Psoas muscle (tissue), 8 donors: Measurements from ENCODE around the gene TRIM5. TPM values are rescaled to one million over a fixed set of nuclear protein-coding genes. Genes with fewer than 3 reads are reported as not detected.
A peak's percentile ranks its signal among the peaks of the same experiment; 100 is the strongest.

Experiments used
- ATAC-seq, 4 donors: fragments of 200-7000 bp; cut with Tn5 transposase; one replicate each; pipeline ENCODE4 v1.9.1; 2020; ENCODE audit warnings: moderate library complexity in 3 of 4, mild to moderate bottlenecking in 2 of 4
- DNase-seq, 2 donors: peaks; one replicate each; pipeline ENCODE4 v3.0.0-alpha.2; 2020
- H3K27ac ChIP-seq: fragments of 200-600 bp; one replicate; pipeline ENCODE4 v1.8.0; 2022
- H3K27me3 ChIP-seq, 3 donors: fragments of 200-600 bp in 1 of 3; one replicate each; pipeline versions ENCODE4 v1.6.1 to v1.8.0; 2013 to 2022; ENCODE audit warnings: low read length in 2 of 3, mild to moderate bottlenecking in 2 of 3, moderate library complexity in 1 of 3; ENCODE audit not compliant: insufficient read depth in 3 of 3
- H3K36me3 ChIP-seq, 2 donors: fragments of 200-600 bp in 1 of 2; one replicate each; pipeline versions ENCODE4 v1.6.1 to v1.8.0; 2013 to 2022; ENCODE audit warnings: low read depth in 1 of 2, mild to moderate bottlenecking in 1 of 2, moderate library complexity in 1 of 2; ENCODE audit not compliant: insufficient read depth in 1 of 2
- H3K4me1 ChIP-seq: fragments of 200-600 bp; one replicate; pipeline ENCODE4 v1.8.0; 2022
- H3K4me3 ChIP-seq: fragments of 200-600 bp; one replicate; pipeline ENCODE4 v1.8.0; 2022; ENCODE audit warnings: mild to moderate bottlenecking
- H3K9me3 ChIP-seq: fragments of 200-600 bp; one replicate; pipeline ENCODE4 v1.8.0; 2022
- CTCF ChIP-seq: fragments of 200-600 bp; IDR thresholded peaks from one replicate; pipeline ENCODE4 v1.8.0; 2022; ENCODE audit warnings: antibody characterized with exemption
- WGBS, 3 donors: extraction: QIAGEN DNeasy Blood & Tissue Kit; methylation state at CpG; one replicate each; pipeline versions ENCODE4 v1.1.6 to v1.1.7; 2013; 5-methylcytosine and 5-hydroxymethylcytosine counted together
- intact Hi-C, 2 donors: fragments of 100-400 bp; cut with DNase I; formaldehyde crosslinking; loops; one replicate each; pipeline versions ENCODE4 v1.11.0 to v1.14.2; 2022
- long read RNA-seq, 2 donors: library from polyadenylated mRNA; unstranded; transcript quantifications; one replicate each; pipeline ENCODE4 v2.0.0, GENCODE V29; 2021
- polyA plus RNA-seq, 3 donors: library from polyadenylated mRNA; stranded (reverse); fragments of 200-250 nt; gene quantifications; one replicate each; pipeline ENCODE4 v1.2.3, GENCODE V29; 2013
- total RNA-seq, 4 donors: library from RNA; stranded (reverse); fragmentation: NEBNext Ultra II Directional in 2 of 4; extraction: Animal tissue kit (Norgen Biotek cat#: 25700) in 2 of 4; gene quantifications; one replicate each; pipeline versions ENCODE4 v1.2.1 to v1.2.4, GENCODE V29; 2021 to 2023
- donor health status: healthy with polysubstance abuse.
- donor health status: DM: no; HTN: no; CAD: no; lungs with moderate emphysema.
- donor health status: Bipolar disorder and iron deficiency.
- donor health status: healthy.
- donor health status: DM: yes; HTN: yes; CAD: no.
- donor health status: DM: no; HTN: no; CAD: no.
- donor health status: DM: no; HTN: no; CAD: no.
- donor health status: DM: yes; HTN: yes; CAD: no.

The TRIM5 gene
- 1 to 10 TPM; 1.1 to 6.3 (median 3.0) TPM for total RNA-seq
- 1 to 10 TPM in 2 of 3 donors, under 1 TPM in 1; 0.98 to 2.6 (median 1.6) TPM for polyA plus RNA-seq
- long read RNA-seq, donor 1, partial matches to known transcripts: 0 of 2 reads
- long read RNA-seq, donor 1, other reads (novel, unspliced or antisense): 2 of 2 reads
- long read RNA-seq, donor 2, partial matches to known transcripts: 0 of 2 reads
- long read RNA-seq, donor 2, other reads (novel, unspliced or antisense): 2 of 2 reads

- TF ChIP-seq CTCF: peak; percentile 40
- H3K36me3 ChIP-seq: no peaks in the 10 kb centered on the region
- H3K27me3 ChIP-seq: no peaks in the 10 kb centered on the region
- DNase-seq: peak; percentile 78 to 81
- peak within 1 kb of the TSS; percentile 83 for H3K27ac ChIP-seq
- no peaks in the 10 kb centered on the region for H3K9me3 ChIP-seq
- WGBS, 3 donors: 2 to 6% (median 2%) methylated on average over 13 of the region's 13 CpGs
- peak; percentile 95 to 98 (median 96) for ATAC-seq
- H3K4me1 ChIP-seq: no peaks in the 10 kb centered on the region
- intact Hi-C loops: no loop called here
- H3K4me3 ChIP-seq: peak within 1 kb of the TSS; percentile 64
These were observed at the start of gene TRIM5 for GRCh38 chr11:5684646-5685362. TRIM5 (minus strand) TSS chr11:5685074; CDS start chr11:5680177, 4,897 bp downstream.

- no peaks in the 10 kb centered on the region for H3K27me3 ChIP-seq
- TF ChIP-seq CTCF: no peak
- DNase-seq (no peak), ATAC-seq (no peak)
- H3K4me3 ChIP-seq: no peak overlapping the region
- 71 to 75% (median 73%) methylated on average over 1 of the region's 1 CpG for WGBS, 3 donors
- no peaks in the 10 kb centered on the region for H3K36me3 ChIP-seq
- intact Hi-C loops: no loop called here
- no peak overlapping the region for H3K27ac ChIP-seq
- no peaks in the 10 kb centered on the region for H3K9me3 ChIP-seq
- no peaks in the 10 kb centered on the region for H3K4me1 ChIP-seq
These were observed 42.8 kb upstream of the TRIM5 start for GRCh38 chr11:5727691-5728090.

GRCh38 chr11:5726351-5726750, 41.5 kb upstream of the TRIM5 start:
- DNase-seq (no peak), ATAC-seq (no peak)
- H3K9me3 ChIP-seq: no peaks in the 10 kb centered on the region
- WGBS, 3 donors: 88 to 96% (median 93%) methylated on average over 1 of the region's 1 CpG
- intact Hi-C loops: no loop called here
- no peaks in the 10 kb centered on the region for H3K27me3 ChIP-seq
- H3K27ac ChIP-seq: no peak overlapping the region
- H3K4me3 ChIP-seq: no peak overlapping the region
- H3K36me3 ChIP-seq: no peaks in the 10 kb centered on the region
- TF ChIP-seq CTCF: no peak
- H3K4me1 ChIP-seq: no peaks in the 10 kb centered on the region

GRCh38 chr11:5722622-5723021, 37.7 kb upstream of the TRIM5 start:
- no peak for TF ChIP-seq CTCF
- H3K27me3 ChIP-seq: no peaks in the 10 kb centered on the region
- 63 to 75% (median 69%) methylated on average over 2 of the region's 2 CpGs for WGBS, 3 donors
- no peak for DNase-seq
- H3K36me3 ChIP-seq: no peaks in the 10 kb centered on the region
- H3K4me1 ChIP-seq: no peaks in the 10 kb centered on the region
- H3K9me3 ChIP-seq: no peaks in the 10 kb centered on the region
- ATAC-seq: no peak
- H3K27ac ChIP-seq: no peak overlapping the region
- no peak overlapping the region for H3K4me3 ChIP-seq
- intact Hi-C loops: no loop called here
